Activated T-cell treated with anti-CD3 and anti-CD28 coated beads, Interleukin-2, amount 50 U/mL, for 72 hours (primary cell): ENCODE results near the gene NFKB2. TPM values are rescaled to one million over a fixed set of nuclear protein-coding genes. Genes with fewer than 3 reads are reported as not detected.

Experiments
- ATAC-seq, 2 donors: fragments of 150-1000 bp; cut with Tn5 transposase; replicated peaks in 1 of 2; 2 replicates each; pipeline ENCODE4 v1.10.0; 2021; ENCODE audit warnings: moderate library complexity in 2 of 2, mild to moderate bottlenecking in 1 of 2
- DNase-seq, 2 donors: peaks; one replicate each; pipeline ENCODE4 v3.0.0; 2021 to 2022; ENCODE audit warnings: mixed read lengths in 1 of 2
- H3K27ac Mint-ChIP-seq: one replicate; pipeline ENCODE4 v1.8.0; 2022; ENCODE audit warnings: mild to moderate bottlenecking, moderate library complexity, mixed read lengths
- H3K27me3 Mint-ChIP-seq: one replicate; pipeline ENCODE4 v1.8.0; 2022; ENCODE audit warnings: low read depth, mixed read lengths
- H3K36me3 Mint-ChIP-seq, 2 donors: one replicate each; pipeline ENCODE4 v1.8.0; 2022; ENCODE audit warnings: mixed read lengths in 2 of 2, mild to moderate bottlenecking in 1 of 2; ENCODE audit not compliant: insufficient read depth in 2 of 2
- H3K4me1 Mint-ChIP-seq: one replicate; pipeline ENCODE4 v1.8.0; 2022; ENCODE audit warnings: low read depth, mixed read lengths
- H3K4me3 Mint-ChIP-seq, 2 donors: one replicate each; pipeline ENCODE4 v1.8.0; 2022; ENCODE audit warnings: mild to moderate bottlenecking in 2 of 2, mixed read lengths in 2 of 2, moderate library complexity in 2 of 2
- H3K9me3 Mint-ChIP-seq, 2 donors: one replicate each; pipeline ENCODE4 v1.8.0; 2022; ENCODE audit warnings: mixed read lengths in 2 of 2
- total RNA-seq, 2 donors: library from RNA; stranded (reverse); gene quantifications; one replicate each; pipeline ENCODE4 v1.2.3, GENCODE V29; 2022

The NFKB2 gene
- total RNA-seq, 2 donors from 2014 or later, result 472 to 564 TPM

- DNase-seq (no peak), ATAC-seq (no peak)
- H3K4me3 Mint-ChIP-seq, result peak overlapping the region; percentile 96 to 99
- H3K27ac Mint-ChIP-seq, result peak overlapping the region; percentile 83
- H3K9me3 Mint-ChIP-seq, result no peaks in the 10 kb centered on the region
- no peaks in the 10 kb centered on the region for H3K27me3 Mint-ChIP-seq
- H3K36me3 Mint-ChIP-seq, result peaks cover 17 to 43% of the 10 kb centered on the region in 2 donors
- peaks cover 43% of the 10 kb centered on the region for H3K4me1 Mint-ChIP-seq
Measured at GRCh38 chr10:102398172-102399020, 2.9 kb downstream of the NFKB2 start.

- DNase-seq (peak; percentile 90 to 92), ATAC-seq (peak; percentile 55 to 60)
- Mint-ChIP-seq H3K27ac (no peak overlapping the region), H3K4me1 (peaks cover 39% of the 10 kb centered on the region), H3K27me3 (no peaks in the 10 kb centered on the region), H3K36me3 (peaks cover 16 to 40% of the 10 kb centered on the region in 2 donors), H3K4me3 (peak overlapping the region; percentile 96 to 99), H3K9me3 (no peaks in the 10 kb centered on the region)
Measured at GRCh38 chr10:102399217-102400021, 3.9 kb downstream of the NFKB2 start.

- Mint-ChIP-seq H3K36me3 (peaks cover 15 to 36% of the 10 kb centered on the region in 2 donors), H3K27me3 (no peaks in the 10 kb centered on the region), H3K27ac (no peak overlapping the region), H3K4me3 (peak overlapping the region; percentile 75 to 96), H3K9me3 (no peaks in the 10 kb centered on the region), H3K4me1 (peaks cover 42% of the 10 kb centered on the region)
- no peak for ATAC-seq
- DNase-seq, result no peak
Measured at GRCh38 chr10:102400076-102400475, 4.6 kb downstream of the NFKB2 start.

- no peak for ATAC-seq
- Mint-ChIP-seq H3K27ac (no peak overlapping the region), H3K4me1 (peaks cover 49% of the 10 kb centered on the region), H3K4me3 (peak overlapping the region in 1 of 2 donors; percentile 96), H3K27me3 (no peaks in the 10 kb centered on the region), H3K9me3 (no peaks in the 10 kb centered on the region), H3K36me3 (peaks cover 15 to 33% of the 10 kb centered on the region in 2 donors)
- no peak for DNase-seq
Measured at GRCh38 chr10:102400598-102401341, 5.3 kb downstream of the NFKB2 start.

GRCh38 chr10:102401342-102401654 is 5.8 kb downstream of the NFKB2 start:
- no peaks in the 10 kb centered on the region for H3K9me3 Mint-ChIP-seq
- peaks cover 52% of the 10 kb centered on the region for H3K4me1 Mint-ChIP-seq
- H3K27ac Mint-ChIP-seq, result no peak overlapping the region
- DNase-seq (no peak), ATAC-seq (no peak)
- H3K27me3 Mint-ChIP-seq, result no peaks in the 10 kb centered on the region
- peak overlapping the region in 1 of 2 donors; percentile 37 for H3K4me3 Mint-ChIP-seq
- H3K36me3 Mint-ChIP-seq, result peaks cover 11 to 29% of the 10 kb centered on the region in 2 donors

- ATAC-seq, result no peak
- H3K4me1 Mint-ChIP-seq, result peaks cover 52% of the 10 kb centered on the region
- no peak for DNase-seq
- H3K9me3 Mint-ChIP-seq, result no peaks in the 10 kb centered on the region
- no peak overlapping the region for H3K4me3 Mint-ChIP-seq
- H3K36me3 Mint-ChIP-seq, result peaks cover 10 to 24% of the 10 kb centered on the region in 2 donors
- no peaks in the 10 kb centered on the region for H3K27me3 Mint-ChIP-seq
- H3K27ac Mint-ChIP-seq, result no peak overlapping the region
Measured at GRCh38 chr10:102401735-102402511, 6.4 kb downstream of the NFKB2 start.

- no peak for ATAC-seq
- no peak overlapping the region for H3K27ac Mint-ChIP-seq
- H3K36me3 Mint-ChIP-seq, result peaks cover 10 to 21% of the 10 kb centered on the region in 2 donors
- DNase-seq, result no peak
- H3K4me1 Mint-ChIP-seq, result peaks cover 50% of the 10 kb centered on the region
- no peaks in the 10 kb centered on the region for H3K27me3 Mint-ChIP-seq
- no peak overlapping the region for H3K4me3 Mint-ChIP-seq
- no peaks in the 10 kb centered on the region for H3K9me3 Mint-ChIP-seq
Measured at GRCh38 chr10:102402512-102402896, 7.0 kb downstream of the NFKB2 start.

- no peak overlapping the region for H3K4me3 Mint-ChIP-seq
- H3K27ac Mint-ChIP-seq, result no peak overlapping the region
- peaks cover 9 to 15% of the 10 kb centered on the region in 2 donors for H3K36me3 Mint-ChIP-seq
- H3K9me3 Mint-ChIP-seq, result no peaks in the 10 kb centered on the region
- DNase-seq (no peak), ATAC-seq (no peak)
- H3K4me1 Mint-ChIP-seq, result peaks cover 50% of the 10 kb centered on the region
- H3K27me3 Mint-ChIP-seq, result no peaks in the 10 kb centered on the region
Measured at GRCh38 chr10:102403115-102403514, 7.6 kb downstream of the NFKB2 start.

GRCh38 chr10:102404361-102405107 is 9.0 kb downstream of the NFKB2 start:
- H3K27ac Mint-ChIP-seq, result no peak overlapping the region
- H3K36me3 Mint-ChIP-seq, result peaks cover 6% of the 10 kb centered on the region in 2 donors
- peaks cover 49% of the 10 kb centered on the region for H3K4me1 Mint-ChIP-seq
- H3K9me3 Mint-ChIP-seq, result no peaks in the 10 kb centered on the region
- H3K4me3 Mint-ChIP-seq, result no peak overlapping the region
- DNase-seq (no peak), ATAC-seq (no peak)
- H3K27me3 Mint-ChIP-seq, result peaks cover 2% of the 10 kb centered on the region

- no peak for ATAC-seq
- peaks cover 7% of the 10 kb centered on the region for H3K27me3 Mint-ChIP-seq
- no peak overlapping the region for H3K4me3 Mint-ChIP-seq
- no peak for DNase-seq
- H3K36me3 Mint-ChIP-seq, result peaks cover 4% of the 10 kb centered on the region in 2 donors
- no peaks in the 10 kb centered on the region for H3K9me3 Mint-ChIP-seq
- H3K27ac Mint-ChIP-seq, result no peak overlapping the region
- H3K4me1 Mint-ChIP-seq, result peaks cover 49% of the 10 kb centered on the region
Measured at GRCh38 chr10:102405108-102405571, 9.6 kb downstream of the NFKB2 start.

GRCh38 chr10:102405632-102406031 is 10.1 kb downstream of the NFKB2 start:
- ATAC-seq (no peak), DNase-seq (no peak)
- H3K4me1 Mint-ChIP-seq, result peaks cover 46% of the 10 kb centered on the region
- H3K27ac Mint-ChIP-seq, result peak overlapping the region; percentile 62
- H3K9me3 Mint-ChIP-seq, result no peaks in the 10 kb centered on the region
- H3K27me3 Mint-ChIP-seq, result peaks cover 7% of the 10 kb centered on the region
- H3K36me3 Mint-ChIP-seq, result peaks cover 0 to 2% of the 10 kb centered on the region in 2 donors
- no peak overlapping the region for H3K4me3 Mint-ChIP-seq

- peaks cover 0 to 2% of the 10 kb centered on the region in 2 donors for H3K36me3 Mint-ChIP-seq
- H3K4me3 Mint-ChIP-seq, result no peak overlapping the region
Measured at GRCh38 chr10:102406815-102407214, 11.3 kb downstream of the NFKB2 start.

More at GRCh38 chr10:102406815-102407214, 11.3 kb downstream of the NFKB2 start:
- H3K4me1 Mint-ChIP-seq, result peaks cover 58% of the 10 kb centered on the region
- H3K9me3 Mint-ChIP-seq, result no peaks in the 10 kb centered on the region
- DNase-seq (no peak), ATAC-seq (no peak)
- H3K27ac Mint-ChIP-seq, result no peak overlapping the region
- peaks cover 7% of the 10 kb centered on the region for H3K27me3 Mint-ChIP-seq
